GM19099 (cell line): ENCODE data around the gene C1orf167.
A peak's percentile ranks its signal among the peaks of the same experiment; 100 is the strongest.

Experiments used
- POLR2A ChIP-seq: IDR thresholded peaks from 3 replicates; pipeline ENCODE4 v1.6.1; 2011; ENCODE audit warnings: low read depth; ENCODE audit not compliant: insufficient read length; ENCODE audit errors: extremely low read depth

C1orf167 gene

DNA sequence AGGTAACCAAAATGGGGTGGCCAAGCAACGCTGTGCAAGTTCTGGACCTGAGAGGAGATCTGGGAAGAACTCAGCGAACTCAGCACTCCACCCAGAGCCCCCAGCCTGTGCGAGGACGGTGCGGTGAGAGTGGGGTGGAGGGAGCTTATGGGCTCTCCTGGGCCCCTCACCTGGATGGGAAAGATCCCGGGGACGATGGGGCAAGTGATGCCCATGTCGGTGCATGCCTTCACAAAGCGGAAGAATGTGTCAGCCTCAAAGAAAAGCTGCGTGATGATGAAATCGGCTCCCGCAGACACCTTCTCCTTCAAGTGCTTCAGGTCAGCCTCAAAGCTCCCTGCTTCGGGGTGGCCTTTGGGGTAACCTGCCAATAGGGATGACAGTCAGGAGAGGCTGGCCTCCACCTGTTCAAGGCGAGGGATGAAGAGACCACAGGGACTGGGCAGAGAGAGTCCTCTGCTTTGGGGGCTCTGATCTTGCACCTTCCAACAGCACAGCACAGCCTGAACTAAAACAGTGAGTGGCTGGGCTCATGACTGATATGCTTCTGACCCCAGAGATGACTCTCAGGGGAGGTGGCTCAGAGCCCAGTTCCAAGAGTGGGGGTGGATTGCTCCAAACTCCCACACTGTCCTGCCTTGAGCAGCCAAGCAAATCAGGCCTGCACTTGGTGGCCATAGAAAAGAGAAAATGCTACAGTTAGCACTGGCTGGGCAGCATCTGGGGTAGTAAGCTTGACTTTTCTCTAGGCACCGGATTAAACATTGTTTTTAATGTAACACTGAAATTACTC lies 34.2 kb downstream of the C1orf167 start:
- TF ChIP-seq POLR2A, result no peak

DNA sequence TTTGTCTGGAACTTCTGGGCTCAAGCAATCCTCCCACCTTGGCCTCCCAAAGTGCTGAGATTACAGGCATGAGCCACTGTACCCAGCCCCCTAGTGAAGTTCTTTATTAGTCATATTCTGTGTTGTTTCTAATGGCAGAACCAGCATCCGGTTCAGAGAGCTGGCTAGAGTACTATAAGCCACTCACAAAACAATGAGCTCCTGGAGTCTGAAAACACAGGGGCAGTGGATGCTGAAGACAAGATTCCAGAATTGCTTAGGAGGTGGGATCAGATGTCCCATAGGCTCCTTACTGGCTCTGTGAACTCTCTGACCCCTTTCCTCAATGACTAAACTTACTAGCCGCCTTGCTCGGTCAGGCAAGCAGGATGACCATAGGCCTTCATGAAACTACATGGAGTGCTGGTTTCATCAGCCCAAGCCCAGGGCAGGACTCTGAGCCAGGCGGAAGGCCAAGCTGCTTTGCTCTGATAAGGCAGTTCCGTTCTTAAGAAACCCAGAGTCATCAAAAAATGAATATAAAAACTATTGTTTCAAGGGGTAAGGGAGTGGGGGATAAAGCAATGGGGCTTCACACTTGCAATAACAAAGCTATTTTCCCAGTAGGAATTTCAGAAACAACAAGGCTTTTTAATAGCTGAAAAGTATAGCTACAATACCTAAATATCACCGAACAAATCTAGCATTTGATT lies 35.7 kb downstream of the C1orf167 start:
- TF ChIP-seq POLR2A, result no peak

DNA sequence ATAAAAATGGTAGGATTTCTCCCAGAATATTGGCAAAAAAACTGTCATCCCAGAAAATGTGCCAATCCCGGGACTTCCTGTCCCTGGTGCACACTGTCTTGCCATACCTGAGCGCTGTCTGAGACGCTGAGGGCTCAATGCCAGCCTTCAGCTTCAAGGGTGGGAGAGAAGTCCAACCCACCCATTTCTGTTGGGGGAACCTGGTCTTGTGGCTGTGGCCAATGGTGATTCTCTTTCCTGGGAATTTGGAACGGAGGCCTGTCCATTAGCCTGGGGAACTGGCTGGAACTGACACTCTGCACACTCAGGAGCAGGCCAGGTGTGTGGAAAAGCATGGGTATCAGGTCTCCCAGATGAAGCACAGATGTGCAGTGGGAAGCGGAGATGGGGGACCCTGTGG lies 37.1 kb downstream of the C1orf167 start:
- TF ChIP-seq POLR2A, result no peak

DNA sequence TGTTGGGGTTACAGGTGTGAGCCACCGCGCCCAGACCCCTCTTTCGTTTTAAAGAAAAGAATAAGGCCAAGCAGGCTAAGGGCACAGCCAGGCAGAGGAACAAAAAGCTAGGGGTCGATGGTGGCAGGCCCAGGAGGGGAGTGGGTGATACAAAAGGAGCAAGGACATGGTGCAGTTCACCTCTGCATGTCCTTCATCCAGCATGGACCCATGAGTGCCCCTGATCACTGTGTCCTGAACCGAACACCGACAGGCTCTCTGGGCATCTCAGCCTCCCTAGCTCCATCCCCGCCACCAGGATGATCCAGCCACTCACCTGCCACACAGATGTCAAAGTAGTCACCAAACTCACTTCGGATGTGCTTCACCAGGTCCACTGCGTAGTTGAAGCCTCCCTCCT lies 37.9 kb downstream of the C1orf167 start:
- no peak for TF ChIP-seq POLR2A

DNA sequence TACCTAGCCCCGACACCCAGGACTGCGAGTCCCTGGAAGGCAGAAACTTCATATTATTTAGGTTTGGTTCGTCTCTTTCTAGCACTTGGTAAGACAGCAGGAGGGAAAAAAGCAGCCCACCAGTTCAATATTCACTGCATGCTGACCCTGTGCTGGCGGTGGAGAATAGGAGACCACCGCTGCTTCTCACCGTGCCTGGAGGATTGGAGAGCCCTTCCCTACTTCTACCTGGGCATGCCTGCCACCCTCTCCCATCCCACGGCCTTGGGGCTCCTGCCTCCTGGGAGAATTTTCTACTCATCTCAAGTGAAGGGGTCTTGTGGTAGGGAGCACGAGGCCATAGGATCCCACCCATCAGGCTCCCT lies 38.4 kb downstream of the C1orf167 start:
- no peak for TF ChIP-seq POLR2A

DNA sequence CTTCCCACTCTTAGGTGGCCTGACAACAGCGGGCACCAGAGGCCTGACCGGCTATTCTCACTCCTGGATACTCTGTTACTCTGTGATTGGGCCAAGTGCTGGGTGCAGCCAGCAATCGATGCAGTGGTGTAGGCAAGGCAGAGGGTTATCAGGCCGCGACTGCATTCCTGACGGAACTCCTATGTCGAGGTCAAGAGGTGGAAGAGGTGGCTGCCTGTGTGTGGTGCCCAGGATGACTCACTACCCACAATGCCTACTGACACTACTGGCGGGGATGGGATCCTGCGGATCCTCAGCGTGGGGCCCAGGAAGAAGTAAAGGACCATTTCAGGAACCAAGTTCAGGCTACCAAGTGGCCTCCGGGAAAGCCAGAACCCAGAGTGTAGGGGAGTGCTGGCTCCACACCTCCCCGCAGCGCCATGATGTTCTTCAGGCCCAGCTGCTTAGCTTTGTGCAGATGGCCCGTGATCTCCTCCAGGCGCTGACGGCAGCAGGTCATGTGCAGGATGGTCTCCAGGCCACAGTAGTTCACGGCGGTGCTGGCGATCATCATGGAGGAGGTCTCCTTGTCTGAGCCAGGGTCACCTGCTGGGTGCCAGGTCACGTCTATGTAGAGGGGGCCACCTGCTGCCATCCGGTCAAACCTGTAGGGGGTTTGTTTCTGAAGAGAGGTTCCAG lies 38.9 kb downstream of the C1orf167 start:
- no peak for TF ChIP-seq POLR2A

DNA sequence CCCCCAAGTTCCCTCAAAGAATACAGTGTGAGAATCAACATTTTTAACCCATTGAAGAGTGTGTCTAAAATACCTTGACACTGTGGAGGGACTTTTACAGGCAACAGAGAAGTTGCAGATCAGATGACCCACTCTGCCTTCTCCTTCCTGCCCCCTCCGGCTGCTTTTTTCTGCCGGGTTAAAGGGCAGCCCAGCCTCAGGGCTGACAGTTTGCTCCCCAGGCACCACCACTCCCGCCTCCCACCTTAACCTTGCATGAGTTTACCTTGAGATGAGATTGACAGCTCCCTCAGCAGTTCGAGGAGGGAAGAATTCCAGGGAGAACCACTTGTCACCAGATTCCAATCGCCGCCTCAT lies 40.6 kb downstream of the C1orf167 start:
- TF ChIP-seq POLR2A, result no peak

DNA sequence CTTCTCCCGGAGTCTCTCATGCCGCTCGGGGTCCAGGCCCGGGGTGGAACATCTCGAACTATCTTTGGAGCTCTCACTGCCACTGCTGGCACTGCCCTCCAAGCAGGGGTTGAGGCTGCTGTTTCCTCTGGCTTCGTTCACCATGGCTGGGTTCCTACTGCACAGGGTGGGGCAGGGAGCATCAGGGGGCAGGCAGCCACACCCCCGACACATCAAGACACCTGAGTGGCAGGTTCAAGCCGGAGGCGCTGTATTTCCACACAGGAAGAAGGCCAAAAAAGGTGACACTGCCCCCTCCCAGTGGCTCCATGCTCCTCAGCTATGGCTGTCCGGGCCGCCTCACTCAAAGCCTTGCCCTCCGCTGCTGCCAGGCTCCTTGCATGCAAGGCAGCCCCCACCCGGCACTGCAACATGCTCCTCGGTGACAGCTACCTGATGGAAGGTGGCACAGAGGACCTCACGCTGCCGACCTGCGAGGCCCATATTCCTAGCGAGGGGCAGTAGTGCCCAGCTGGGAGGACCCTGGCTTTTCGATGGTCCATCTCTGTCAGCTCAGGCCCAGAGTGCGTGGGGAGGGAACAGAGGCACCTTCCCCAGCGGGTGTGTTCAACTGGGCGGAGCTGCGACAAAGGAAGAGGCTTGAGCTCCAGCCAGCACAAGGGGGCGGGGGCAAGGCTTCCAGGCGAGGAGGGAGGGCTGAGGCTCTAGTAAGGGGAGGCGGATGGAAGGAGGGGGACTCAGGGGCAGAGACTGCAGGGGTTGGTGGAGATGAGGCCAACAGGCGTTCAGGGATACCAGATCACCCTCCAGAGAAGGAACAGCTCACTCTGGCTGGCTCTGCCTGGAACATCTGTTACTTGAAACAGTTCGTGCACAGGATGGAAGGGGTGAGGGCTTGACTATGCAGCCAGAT lies 41.2 kb downstream of the C1orf167 start:
- TF ChIP-seq POLR2A, result peak; percentile 35

DNA sequence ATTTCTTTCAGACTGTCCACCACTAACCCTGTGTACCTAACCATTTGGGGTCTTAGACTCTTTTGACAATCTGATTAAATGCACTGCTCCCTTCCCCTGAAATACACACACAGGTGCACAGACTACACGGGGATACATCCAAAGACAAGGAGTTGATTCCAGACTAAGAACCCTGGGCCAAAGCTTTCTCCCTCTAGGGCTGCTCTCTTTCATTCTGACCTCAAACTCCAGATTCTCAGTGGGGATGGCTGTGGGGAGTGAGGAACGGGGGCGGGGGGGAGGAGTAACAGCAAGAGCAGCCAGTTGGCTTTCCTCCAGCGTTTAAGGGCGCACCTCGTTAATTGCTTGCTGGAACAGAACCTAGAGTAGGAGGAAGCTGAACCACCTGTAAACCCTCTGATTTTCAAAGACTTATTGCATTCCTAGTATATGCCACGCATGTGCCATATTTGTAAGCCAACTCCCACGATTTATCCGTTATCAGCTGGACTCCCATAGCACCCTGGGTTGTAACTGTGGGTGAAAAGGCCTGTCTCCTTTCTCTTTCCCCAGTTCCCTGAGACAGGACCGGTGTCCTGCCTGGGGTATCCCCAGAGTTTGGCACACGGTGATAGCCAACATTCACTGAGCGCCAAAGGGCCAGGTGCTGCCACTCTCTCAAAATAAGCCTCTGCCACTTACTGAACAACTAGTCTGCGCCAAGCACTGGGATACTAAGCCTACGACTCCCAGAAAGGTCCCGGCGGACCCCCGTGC lies 42.9 kb downstream of the C1orf167 start:
- no peak for TF ChIP-seq POLR2A

DNA sequence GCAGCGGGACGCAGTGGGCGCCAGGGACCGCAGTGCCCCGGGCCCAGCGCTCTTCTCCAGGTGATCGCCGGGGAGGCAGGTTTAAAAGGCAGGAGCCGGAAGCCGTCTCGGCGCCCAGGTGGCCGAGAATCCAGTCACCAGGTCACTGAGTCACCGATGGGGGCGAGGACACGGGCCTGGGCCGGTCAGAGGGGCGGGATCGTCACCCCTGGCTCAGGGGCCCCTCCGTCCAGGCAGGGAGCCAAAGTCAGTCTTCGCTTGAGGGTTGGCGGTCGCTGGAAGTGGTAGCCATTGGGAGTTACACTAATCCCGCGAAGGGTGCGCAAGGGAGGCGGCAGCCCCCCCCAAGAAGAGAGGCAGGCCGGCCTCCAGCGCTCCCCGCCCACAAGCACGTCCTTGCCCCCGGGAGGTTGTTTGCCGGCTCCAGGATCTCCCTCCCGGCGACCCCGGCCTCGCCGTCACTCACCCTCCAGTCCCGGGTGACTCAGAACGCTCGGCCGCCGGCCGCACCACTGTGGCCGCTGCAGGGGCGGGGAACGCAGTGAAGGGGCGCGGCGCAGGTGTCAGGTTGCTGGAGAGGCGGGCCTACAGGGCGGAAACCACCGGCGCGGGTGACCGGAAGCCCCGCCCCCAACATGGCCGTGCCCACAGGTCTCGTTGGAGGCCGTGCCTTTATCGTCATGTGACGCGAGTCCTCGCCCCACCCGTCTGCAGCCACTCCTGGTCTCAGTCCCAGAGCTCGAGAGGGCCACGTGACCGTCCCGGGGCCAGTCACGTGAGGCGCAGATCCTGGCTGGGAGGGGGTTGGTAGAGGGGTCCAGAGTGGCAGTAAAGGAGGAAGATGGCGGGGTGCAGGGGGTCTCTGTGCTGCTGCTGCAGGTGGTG lies 43.7 kb downstream of the C1orf167 start, which contains the start of the genes CLCN6 and MTHFR:
Gene CLCN6 (plus strand): TSS at position 770 of the 885 bp plus-strand sequence. CDS start 72 bp downstream, at position 842.
Gene MTHFR (minus strand): TSS at position 543 of the 885 bp plus-strand sequence. CDS start 2,848 bp downstream, outside the sequence.
- peak; percentile 75 for TF ChIP-seq POLR2A

DNA sequence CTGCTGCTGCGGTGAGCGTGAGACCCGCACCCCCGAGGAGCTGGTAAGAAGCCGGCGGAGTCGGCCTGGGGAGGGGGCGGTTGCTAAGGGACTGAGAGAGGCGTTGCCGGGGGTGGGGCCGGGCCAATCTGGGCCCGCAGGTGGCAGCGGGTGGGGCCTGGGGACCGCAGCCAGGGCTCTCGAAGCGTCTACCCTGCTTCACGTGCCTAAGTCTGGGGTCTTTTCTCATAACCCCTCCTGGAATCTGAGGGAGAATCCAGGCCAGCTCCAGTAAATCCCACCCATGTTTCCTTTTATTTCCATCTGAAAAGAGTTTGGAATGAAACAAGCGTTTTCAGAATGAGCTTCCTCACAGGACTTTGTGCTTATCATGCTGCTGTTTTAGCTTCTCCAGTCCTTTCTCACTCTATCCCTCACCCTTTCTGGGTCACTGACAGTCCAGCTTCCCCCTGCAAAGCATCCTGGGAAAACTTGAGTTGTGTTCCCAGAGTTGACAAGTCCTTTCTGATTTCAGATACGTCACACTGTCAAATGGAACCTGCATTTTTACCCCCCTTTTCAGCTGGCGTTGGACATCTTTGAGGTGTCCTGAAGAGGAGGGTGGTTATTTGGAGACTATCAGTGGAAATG lies 44.4 kb downstream of the C1orf167 start:
- no peak for TF ChIP-seq POLR2A

DNA sequence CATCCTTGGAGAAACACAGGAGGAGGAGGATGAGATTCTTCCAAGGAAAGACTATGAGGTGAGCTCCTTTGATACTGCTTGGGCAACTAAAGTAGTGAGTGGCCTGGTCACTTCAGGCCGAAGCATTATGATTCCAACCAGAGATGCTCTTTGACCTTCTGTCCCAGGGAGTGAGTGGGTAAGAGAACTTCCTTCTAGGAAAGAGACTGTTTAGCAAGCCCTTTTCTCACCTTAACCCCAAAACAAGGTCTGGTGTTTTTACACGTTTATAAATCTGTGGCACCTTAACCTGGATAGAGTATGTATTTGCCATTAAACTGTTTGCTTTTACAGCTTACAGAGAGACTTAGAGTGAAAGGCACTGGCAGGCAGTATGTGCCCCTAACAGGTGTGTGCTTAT lies 45.1 kb downstream of the C1orf167 start:
- TF ChIP-seq POLR2A, result no peak

DNA sequence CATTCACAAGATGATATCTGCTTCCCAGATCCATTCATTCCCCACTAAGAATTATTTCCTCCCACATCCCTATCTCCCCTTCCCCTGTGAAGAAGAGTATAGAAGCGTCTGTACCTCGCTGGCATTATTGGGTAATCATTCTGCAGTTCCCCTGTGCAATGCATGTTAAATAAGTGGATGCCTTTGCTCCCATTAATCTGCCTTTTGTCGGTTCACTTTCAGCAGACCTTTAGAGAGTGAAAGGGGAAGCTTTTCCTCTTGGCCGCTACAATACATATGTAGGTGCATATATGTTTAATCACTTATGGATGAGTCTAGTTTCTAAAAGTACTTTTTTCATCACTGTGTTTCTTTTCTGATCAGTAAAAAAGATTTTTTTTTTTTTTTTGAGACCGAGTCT lies 51.0 kb downstream of the C1orf167 start:
- TF ChIP-seq POLR2A, result no peak
